ENCODE measurements around the gene PKMYT1.

DNA sequence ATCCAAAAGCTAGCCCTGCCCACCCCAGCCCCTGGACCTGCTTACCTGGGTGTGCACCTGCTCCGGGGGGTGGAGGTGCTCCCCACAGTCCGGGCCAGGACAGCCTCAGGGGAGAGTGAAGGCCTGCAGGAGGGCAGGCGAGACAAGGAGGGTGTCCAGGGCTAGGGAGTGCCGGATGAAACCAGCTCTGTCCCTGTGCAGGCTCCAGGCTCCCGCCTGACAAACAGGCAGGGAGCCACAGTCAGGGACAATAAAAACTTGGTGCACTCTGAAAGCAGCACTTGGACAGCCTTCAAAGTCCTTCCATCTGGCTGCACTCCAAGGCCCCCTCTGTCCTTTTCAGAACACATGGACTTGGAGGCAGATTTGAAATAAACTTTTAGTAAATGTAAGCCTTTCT, 7.2 kb downstream of the PKMYT1 start:
- TF ChIP-seq, protein P1, sequence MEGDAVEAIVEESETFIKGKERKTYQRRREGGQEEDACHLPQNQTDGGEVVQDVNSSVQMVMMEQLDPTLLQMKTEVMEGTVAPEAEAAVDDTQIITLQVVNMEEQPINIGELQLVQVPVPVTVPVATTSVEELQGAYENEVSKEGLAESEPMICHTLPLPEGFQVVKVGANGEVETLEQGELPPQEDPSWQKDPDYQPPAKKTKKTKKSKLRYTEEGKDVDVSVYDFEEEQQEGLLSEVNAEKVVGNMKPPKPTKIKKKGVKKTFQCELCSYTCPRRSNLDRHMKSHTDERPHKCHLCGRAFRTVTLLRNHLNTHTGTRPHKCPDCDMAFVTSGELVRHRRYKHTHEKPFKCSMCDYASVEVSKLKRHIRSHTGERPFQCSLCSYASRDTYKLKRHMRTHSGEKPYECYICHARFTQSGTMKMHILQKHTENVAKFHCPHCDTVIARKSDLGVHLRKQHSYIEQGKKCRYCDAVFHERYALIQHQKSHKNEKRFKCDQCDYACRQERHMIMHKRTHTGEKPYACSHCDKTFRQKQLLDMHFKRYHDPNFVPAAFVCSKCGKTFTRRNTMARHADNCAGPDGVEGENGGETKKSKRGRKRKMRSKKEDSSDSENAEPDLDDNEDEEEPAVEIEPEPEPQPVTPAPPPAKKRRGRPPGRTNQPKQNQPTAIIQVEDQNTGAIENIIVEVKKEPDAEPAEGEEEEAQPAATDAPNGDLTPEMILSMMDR (IDR thresholded peaks at IDR 0.05), result no peak
- no peak for TF ChIP-seq POLR2A (IDR thresholded peaks at IDR 0.05)

Data from thyroid gland (tissue), 4 donors.